Prostate gland (tissue), 2 donors: Measurements from ENCODE around the gene GLP1R.

Experiments used
- CTCF ChIP-seq, 4 experiments: fragments of 200-600 bp in 2 of 4; fragments of 450-650 bp in 2 of 4; sonication (generic) in 2 of 4; IDR thresholded peaks; 1 replicate in 3 of 4; 2 replicates in 1 of 4; pipeline ENCODE4 v1.5.1; 2016 to 2019; ENCODE audit warnings: antibody characterized with exemption in 4 of 4, mild to moderate bottlenecking in 2 of 4, moderate library complexity in 2 of 4
- POLR2A ChIP-seq: fragments of 450-650 bp; IDR thresholded peaks from one replicate; pipeline ENCODE4 v1.6.1; 2016; ENCODE audit warnings: antibody characterized with exemption, mild to moderate bottlenecking
- POLR2AphosphoS5 ChIP-seq: sonication (generic); formaldehyde crosslinking; IDR thresholded peaks from one replicate; pipeline ENCODE4 v1.6.1; 2017; ENCODE audit warnings: antibody characterized with exemption

GRCh38 chr6:39037082-39037508 is 11.5 kb upstream of the GLP1R start:
- TF ChIP-seq CTCF (IDR thresholded peaks at IDR 0.05) (no peak), POLR2AphosphoS5 (no peak), POLR2A (no peak)
